ENCODE data around the gene SMC6. TPM values are rescaled to one million over a fixed set of nuclear protein-coding genes. Genes with fewer than 3 reads are reported as not detected.

The SMC6 gene
- total RNA-seq, 1 experiment from 2014 or later, result 40.3 TPM

GRCh38 chr2:17672583-17673317 is 80.9 kb downstream of the SMC6 start:
- H4K20me1 ChIP-seq (ENCODE audit: control insufficient read depth, insufficient read depth, insufficient read length), result no peaks in the 10 kb centered on the region
- H2AK5ac ChIP-seq (ENCODE audit: insufficient read length, low read length), result no peak overlapping the region
- WGBS (ENCODE audit: extremely low coverage, insufficient read length, low lambda C conversion rate), result no CpG with 5 or more reads among the region's 7 CpGs
- no peak overlapping the region for H3K27ac Mint-ChIP-seq
- no peak for DNase-seq
- no peak overlapping the region for H2BK120ac ChIP-seq (ENCODE audit: low read depth, low read length, poor library complexity, severe bottlenecking)
- H3K56ac ChIP-seq (ENCODE audit: insufficient read length, low read depth, low read length), result no peak overlapping the region
- H3K9me3 Mint-ChIP-seq, result no peaks in the 10 kb centered on the region
- no peak overlapping the region for H3K23ac ChIP-seq (ENCODE audit: insufficient read length, low read depth, low read length)
- no peak overlapping the region for H3T11ph ChIP-seq (ENCODE audit: low read length)
- H3K4me2 ChIP-seq (ENCODE audit: insufficient read depth, insufficient read length, low read length), result no peak overlapping the region
- no peak overlapping the region for H3K4me3 Mint-ChIP-seq
- no peaks in the 10 kb centered on the region for H3K27me3 ChIP-seq (ENCODE audit: insufficient read depth, low read length)
- no peaks in the 10 kb centered on the region for H3K9me3 ChIP-seq (ENCODE audit: control insufficient read depth, low read depth, low read length)
- H3K4me1 ChIP-seq (ENCODE audit: insufficient read depth, low read length), result no peaks in the 10 kb centered on the region
- H3K27ac ChIP-seq (ENCODE audit: insufficient read length, low read depth, low read length), result no peak overlapping the region
- peaks cover 15 to 51% (median 47%) of the 10 kb centered on the region in 3 experiments for H3K36me3 Mint-ChIP-seq (ENCODE audit: insufficient read depth in 1 of 3, low read depth in 3 of 3)
- H4K8ac ChIP-seq (replicated peaks; ENCODE audit: insufficient read length, low read depth, low read length), result no peak overlapping the region
- no peaks in the 10 kb centered on the region for H3K27me3 Mint-ChIP-seq (ENCODE audit: low read depth)
- H3K79me2 ChIP-seq (ENCODE audit: insufficient read depth, low read length), result no peaks in the 10 kb centered on the region
- H3K79me1 ChIP-seq (ENCODE audit: insufficient read depth, low read depth, low read length, poor library complexity, severe bottlenecking), result no peaks in the 10 kb centered on the region
- H2BK20ac ChIP-seq (ENCODE audit: low read depth, low read length, poor library complexity, severe bottlenecking), result no peak overlapping the region
- H4K91ac ChIP-seq (ENCODE audit: insufficient read length, low read depth, low read length), result no peak overlapping the region
- H3K18ac ChIP-seq (ENCODE audit: insufficient read length, low read depth, low read length), result no peak overlapping the region
- H3K14ac ChIP-seq (ENCODE audit: insufficient read depth, low read length), result no peak overlapping the region
- no peak overlapping the region for H3K4ac ChIP-seq (ENCODE audit: low read depth, low read length)
- H4K5ac ChIP-seq (ENCODE audit: insufficient read length, low read depth, low read length), result no peak overlapping the region
- TF ChIP-seq CTCF (conservative IDR thresholded peaks at IDR 0.05), result no peak
- H3K9ac ChIP-seq (ENCODE audit: extremely low read depth, insufficient read length, low read length), result no peak overlapping the region
- no peak overlapping the region for H2BK12ac ChIP-seq (ENCODE audit: insufficient read length, low read depth, low read length)
- H3K23me2 ChIP-seq (ENCODE audit: insufficient read length, low read depth, low read length, poor library complexity, severe bottlenecking), result no peaks in the 10 kb centered on the region
- no peak overlapping the region for H2AFZ ChIP-seq (ENCODE audit: low read length)
- H2BK15ac ChIP-seq (ENCODE audit: low read depth, low read length), result no peak overlapping the region
- no peaks in the 10 kb centered on the region for H3K4me1 Mint-ChIP-seq
- no peak overlapping the region for H2BK5ac ChIP-seq (ENCODE audit: insufficient read length, low read length)
